Thymus (tissue), 11 donors: ENCODE measurements around the gene AFF4. TPM values are rescaled to one million over a fixed set of nuclear protein-coding genes. Genes with fewer than 3 reads are reported as not detected.

Experiments used
- DNase-seq, 9 donors: peaks; one replicate each; pipeline ENCODE4 v3.0.0-alpha.2; 2013; ENCODE audit warnings: low spot score in 9 of 9, low read depth in 6 of 9, missing footprints in 1 of 9
- H3K27ac ChIP-seq, 2 donors: one replicate each; pipeline ENCODE4 v1.5.1; 2013; ENCODE audit warnings: control low read depth in 1 of 2, low read depth in 1 of 2, low read length in 1 of 2, mild to moderate bottlenecking in 1 of 2, moderate library complexity in 1 of 2
- H3K27me3 ChIP-seq, 2 donors: one replicate each; pipeline ENCODE4 v1.5.1; 2013; ENCODE audit warnings: low read length in 1 of 2; ENCODE audit not compliant: control insufficient read depth in 2 of 2, insufficient read depth in 1 of 2
- H3K36me3 ChIP-seq, 2 donors: one replicate each; pipeline ENCODE4 v1.5.1; 2013; ENCODE audit warnings: low read length in 1 of 2, mild to moderate bottlenecking in 1 of 2, moderate library complexity in 1 of 2; ENCODE audit not compliant: control insufficient read depth in 2 of 2, insufficient read depth in 2 of 2
- H3K4me1 ChIP-seq, 2 donors: one replicate each; pipeline ENCODE4 v1.5.1; 2013; ENCODE audit warnings: low read length in 2 of 2; ENCODE audit not compliant: control insufficient read depth in 2 of 2, insufficient read depth in 2 of 2
- H3K4me3 ChIP-seq, 2 donors: one replicate each; pipeline ENCODE4 v1.5.1; 2013; ENCODE audit warnings: low read length in 2 of 2, control low read depth in 1 of 2, mild to moderate bottlenecking in 1 of 2
- H3K9me3 ChIP-seq, 2 donors: one replicate each; pipeline ENCODE4 v1.5.1; 2013; ENCODE audit warnings: low read length in 1 of 2, mild to moderate bottlenecking in 1 of 2; ENCODE audit not compliant: control insufficient read depth in 2 of 2, insufficient read depth in 1 of 2
- WGBS: extraction: QIAGEN DNeasy Blood & Tissue Kit; methylation state at CpG from one replicate; pipeline ENCODE4 v1.1.7; 2013; 5-methylcytosine and 5-hydroxymethylcytosine counted together
- polyA plus RNA-seq: library from polyadenylated mRNA; stranded (reverse); fragments of 200-250 nt; gene quantifications from one replicate; pipeline ENCODE4 v1.2.3, GENCODE V29; 2013
- total RNA-seq: library from RNA; stranded (reverse); fragments of 120-200 nt; gene quantifications from one replicate; pipeline ENCODE4 v1.2.4, GENCODE V29; 2013
- donor health status: healthy.

The AFF4 gene
- total and polyA plus RNA-seq, 2 donors: 14.7 to 15.6 TPM

DNA sequence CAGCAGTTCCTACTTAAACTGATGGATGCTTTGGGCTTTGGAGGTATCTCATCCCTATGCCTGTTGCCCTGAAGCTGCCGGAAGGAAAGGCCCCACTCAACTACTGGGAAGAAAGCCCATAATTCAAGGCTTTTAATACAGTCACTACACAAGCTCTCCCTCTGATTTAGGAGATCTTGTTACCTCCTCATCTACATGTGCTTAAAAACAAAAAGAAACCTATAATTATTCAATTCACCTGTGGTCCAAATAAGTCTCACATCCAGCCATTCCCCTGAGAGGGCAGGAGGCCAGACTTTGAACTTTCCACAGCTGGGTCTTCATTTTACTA, 90.7 kb downstream of the AFF4 start:
- no peak for DNase-seq
- no peak overlapping the region for H3K27ac ChIP-seq
- WGBS: 95% methylated on average over 1 of the region's 1 CpG
- no peaks in the 10 kb centered on the region for H3K9me3 ChIP-seq
- H3K4me3 ChIP-seq: no peak overlapping the region
- H3K27me3 ChIP-seq: no peaks in the 10 kb centered on the region
- H3K36me3 ChIP-seq: peaks cover 25 to 53% of the 10 kb centered on the region in 2 donors
- no peaks in the 10 kb centered on the region for H3K4me1 ChIP-seq

- 96% methylated on average over 5 of the region's 5 CpGs for WGBS
- Histone ChIP-seq H3K36me3 (peaks cover 28 to 51% of the 10 kb centered on the region in 2 donors), H3K27me3 (no peaks in the 10 kb centered on the region), H3K4me3 (no peak overlapping the region), H3K4me1 (peaks cover 0 to 7% of the 10 kb centered on the region in 2 donors), H3K27ac (no peak overlapping the region), H3K9me3 (no peaks in the 10 kb centered on the region)
- no peak for DNase-seq
Measured at GRCh38 chr5:132871459-132872284, 91.8 kb downstream of the AFF4 start.

GRCh38 chr5:132870801-132871200, 92.6 kb downstream of the AFF4 start:
- H3K4me1 ChIP-seq: peaks cover 3 to 7% of the 10 kb centered on the region in 2 donors
- H3K9me3 ChIP-seq: no peaks in the 10 kb centered on the region
- no peaks in the 10 kb centered on the region for H3K27me3 ChIP-seq
- no peak overlapping the region for H3K4me3 ChIP-seq
- no peak overlapping the region for H3K27ac ChIP-seq
- no peak for DNase-seq
- WGBS: 96% methylated on average over 2 of the region's 2 CpGs
- H3K36me3 ChIP-seq: peaks cover 28 to 51% of the 10 kb centered on the region in 2 donors

DNA sequence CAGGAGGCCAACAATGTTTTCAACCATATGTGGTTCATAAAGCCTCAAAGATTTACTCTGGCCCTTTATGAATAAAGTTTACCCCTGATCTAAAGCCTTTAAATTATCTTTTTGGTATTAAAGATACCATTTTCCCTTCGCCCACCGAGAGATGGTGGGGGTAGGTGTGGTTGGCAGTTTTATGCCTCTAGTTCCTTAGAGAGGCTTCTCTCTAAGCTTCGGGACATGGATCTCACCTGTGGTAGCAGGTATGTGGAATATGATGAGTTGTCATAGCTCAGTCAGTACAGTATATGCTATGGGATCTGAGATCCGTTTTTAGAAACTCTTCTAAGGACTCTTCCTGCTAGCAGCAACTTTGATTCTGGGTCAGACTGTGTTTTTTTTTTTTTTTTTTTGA, 94.7 kb downstream of the AFF4 start:
- Histone ChIP-seq H3K27ac (no peak overlapping the region), H3K4me3 (no peak overlapping the region), H3K36me3 (peaks cover 27 to 43% of the 10 kb centered on the region in 2 donors), H3K9me3 (no peaks in the 10 kb centered on the region), H3K4me1 (peaks cover 8 to 10% of the 10 kb centered on the region in 2 donors), H3K27me3 (no peaks in the 10 kb centered on the region)
- WGBS: 98% methylated on average over 4 of the region's 4 CpGs
- no peak for DNase-seq

GRCh38 chr5:132867046-132867451, 96.4 kb downstream of the AFF4 start:
- peak overlapping the region; percentile 82 to 87 for H3K27ac ChIP-seq
- H3K4me3 ChIP-seq: peak overlapping the region; percentile 71 to 82
- H3K9me3 ChIP-seq: no peaks in the 10 kb centered on the region
- peak in 1 of 9 donors; percentile 11 for DNase-seq
- H3K27me3 ChIP-seq: no peaks in the 10 kb centered on the region
- peaks cover 20 to 35% of the 10 kb centered on the region in 2 donors for H3K36me3 ChIP-seq
- H3K4me1 ChIP-seq: peaks cover 8 to 10% of the 10 kb centered on the region in 2 donors
- WGBS: 3% methylated on average over 13 of the region's 13 CpGs

DNA sequence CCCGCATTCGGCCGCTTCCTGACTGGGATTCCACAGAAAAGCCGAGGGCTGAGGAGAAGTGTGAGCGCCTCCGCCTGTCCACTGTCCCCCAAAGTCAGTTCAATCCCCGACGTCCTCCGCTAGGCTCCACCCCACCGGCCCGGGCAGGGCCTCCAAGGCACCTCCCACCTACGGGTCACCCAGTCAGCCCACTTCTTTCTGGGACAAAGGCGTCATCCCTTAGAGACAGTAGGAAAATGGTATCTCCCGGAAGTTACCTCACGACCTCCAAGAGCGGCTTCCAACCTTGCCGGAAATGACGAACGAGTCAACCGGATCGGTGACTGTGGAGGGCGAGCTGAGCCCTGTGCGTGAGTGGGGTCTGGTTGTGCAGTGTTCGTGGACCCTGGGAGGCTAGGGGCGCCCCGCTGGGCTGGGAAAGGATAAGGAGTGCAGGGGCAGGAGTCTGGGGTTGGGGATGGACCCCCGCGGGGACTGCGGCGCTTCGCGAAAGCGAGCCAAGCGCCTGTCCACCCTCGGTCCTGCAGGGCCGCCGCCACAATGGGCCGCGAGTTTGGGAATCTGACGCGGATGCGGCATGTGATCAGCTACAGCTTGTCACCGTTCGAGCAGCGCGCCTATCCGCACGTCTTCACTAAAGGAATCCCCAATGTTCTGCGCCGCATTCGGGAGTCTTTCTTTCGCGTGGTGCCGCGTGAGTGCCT, 96.9 kb downstream of the AFF4 start, which contains the start of the genes GDF9 and UQCRQ:
GDF9 (minus strand) TSS at position 128 of the 704 bp plus-strand sequence. CDS start 1,936 bp downstream, outside the sequence.
UQCRQ (plus strand) TSS at position 301 of the 704 bp plus-strand sequence; CDS start at position 541, 240 bp downstream.
- H3K36me3 ChIP-seq: peaks cover 17 to 30% of the 10 kb centered on the region in 2 donors
- H3K27me3 ChIP-seq: no peaks in the 10 kb centered on the region
- peak within 1 kb of the TSS; percentile 71 to 82 for H3K4me3 ChIP-seq
- H3K27ac ChIP-seq: peak within 1 kb of the TSS; percentile 82 to 87
- peak; percentile 90 to 99 (median 98) for DNase-seq
- WGBS: under 1% methylated on average over 55 of the region's 55 CpGs
- H3K4me1 ChIP-seq: peaks cover 8 to 10% of the 10 kb centered on the region in 2 donors
- H3K9me3 ChIP-seq: no peaks in the 10 kb centered on the region

DNA sequence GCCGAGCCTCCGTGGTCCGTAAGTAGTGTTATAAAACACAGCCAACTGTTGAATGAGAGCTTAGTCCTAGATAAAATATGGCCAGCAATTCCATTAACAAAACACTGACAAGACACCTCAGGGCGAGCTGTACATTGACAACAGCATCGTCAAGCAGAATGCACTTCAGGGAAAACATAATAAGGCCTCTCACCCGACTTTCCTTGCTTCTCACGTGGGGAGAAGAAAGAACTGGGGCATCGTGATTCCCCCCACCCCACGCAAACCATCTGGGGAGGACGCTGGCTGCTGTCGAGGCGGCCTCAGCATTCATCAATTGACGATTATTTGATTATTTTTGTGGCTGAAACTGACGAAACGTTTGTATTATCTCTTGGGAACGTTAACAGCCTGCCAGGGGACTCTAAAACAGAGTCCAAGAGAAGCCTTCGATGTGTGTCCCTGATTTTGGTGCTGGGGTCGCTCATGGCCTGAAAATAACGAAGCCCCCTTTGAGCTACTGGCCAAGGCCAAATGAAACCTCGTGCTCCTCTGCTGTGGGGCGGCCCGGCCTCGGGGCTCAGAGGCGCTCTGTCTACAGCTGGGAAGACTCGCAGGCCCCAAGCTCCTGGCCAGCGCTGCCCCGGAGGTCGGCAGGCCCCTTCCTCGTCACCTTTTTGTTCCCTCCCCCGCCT, 97.6 kb downstream of the AFF4 start:
- H3K27ac ChIP-seq: peak overlapping the region; percentile 82 to 87
- peak in 2 of 9 donors; percentile 5 to 15 for DNase-seq
- no peaks in the 10 kb centered on the region for H3K27me3 ChIP-seq
- WGBS: 48% methylated on average over 30 of the region's 30 CpGs
- peak overlapping the region; percentile 71 to 82 for H3K4me3 ChIP-seq
- H3K36me3 ChIP-seq: peaks cover 16 to 25% of the 10 kb centered on the region in 2 donors
- peaks cover 8 to 10% of the 10 kb centered on the region in 2 donors for H3K4me1 ChIP-seq
- H3K9me3 ChIP-seq: no peaks in the 10 kb centered on the region

- no peak overlapping the region for H3K4me3 ChIP-seq
- H3K9me3 ChIP-seq: no peaks in the 10 kb centered on the region
- H3K36me3 ChIP-seq: no peaks in the 10 kb centered on the region
- no peak overlapping the region for H3K27ac ChIP-seq
- no peaks in the 10 kb centered on the region for H3K27me3 ChIP-seq
- whole genome bisulfite sequencing: 89% methylated on average over 5 of the region's 5 CpGs
- H3K4me1 ChIP-seq: peaks cover 2 to 4% of the 10 kb centered on the region in 2 donors
- DNase-seq: no peak
Measured at GRCh38 chr5:132860742-132861141, 102.7 kb downstream of the AFF4 start.
